Measurements from ENCODE around the gene ADAM19.

- TF ChIP-seq CTCF (IDR thresholded peaks at IDR 0.05) (no peak), POLR2A (IDR thresholded peaks at IDR 0.05) (no peak)
Measured at GRCh38 chr5:157578079-157578780, 2.7 kb upstream of the ADAM19 start.
